Loucy (cell line): ENCODE results near the gene RHOH.

Source experiments
- H2AFZ ChIP-seq: fragments of 200-600 bp; sonication (generic); 2 replicates; pipeline ENCODE4 v1.6.0; 2016; ENCODE audit warnings: antibody characterized with exemption, mild to moderate bottlenecking, low read length, moderate library complexity
- H3F3A ChIP-seq: fragments of 200-600 bp; 2 replicates; pipeline ENCODE4 v1.6.0; 2016; ENCODE audit warnings: antibody characterized with exemption, low read depth, mild to moderate bottlenecking
- H3K27me3 ChIP-seq: fragments of 200-600 bp; sonication (generic); 2 replicates; pipeline ENCODE4 v1.6.1; 2014; ENCODE audit warnings: low read length, mild to moderate bottlenecking; ENCODE audit not compliant: insufficient read depth, poor library complexity, severe bottlenecking
- H3K36me3 ChIP-seq: fragments of 200-600 bp; sonication (generic); 2 replicates; pipeline ENCODE4 v1.6.1; 2016; ENCODE audit warnings: low read length; ENCODE audit not compliant: insufficient read depth
- H3K4me1 ChIP-seq: fragments of 200-600 bp; sonication (generic); 2 replicates; pipeline ENCODE4 v1.5.1; 2014; ENCODE audit warnings: low read length, mild to moderate bottlenecking; ENCODE audit not compliant: insufficient read depth, poor library complexity, severe bottlenecking
- H3K4me2 ChIP-seq: fragments of 200-600 bp; sonication (generic); 2 replicates; pipeline ENCODE4 v1.6.0; 2014; ENCODE audit warnings: antibody characterized with exemption, low read length, low read depth, mild to moderate bottlenecking; ENCODE audit not compliant: poor library complexity, severe bottlenecking
- H3K4me3 ChIP-seq: fragments of 200-600 bp; sonication (generic); 2 replicates; pipeline ENCODE4 v1.5.1; 2014; ENCODE audit warnings: low read length, mild to moderate bottlenecking, mixed read lengths; ENCODE audit not compliant: poor library complexity, severe bottlenecking
- H3K79me2 ChIP-seq: fragments of 200-600 bp; sonication (generic); 2 replicates; pipeline ENCODE4 v1.6.1; 2014; ENCODE audit warnings: low read length; ENCODE audit not compliant: insufficient read depth
- H3K9ac ChIP-seq: fragments of 200-600 bp; sonication (generic); 2 replicates; pipeline ENCODE4 v1.6.0; 2014; ENCODE audit warnings: mild to moderate bottlenecking, low read depth, low read length, moderate library complexity; ENCODE audit not compliant: poor library complexity, severe bottlenecking
- H3K9me2 ChIP-seq: fragments of 200-600 bp; sonication (generic); replicated peaks from 2 replicates; pipeline ENCODE4 v1.6.1; 2016; ENCODE audit warnings: low read depth, low read length, mixed read lengths
- H3K9me3 ChIP-seq: fragments of 200-600 bp; sonication (generic); 2 replicates; pipeline ENCODE4 v1.6.1; 2014; ENCODE audit warnings: mild to moderate bottlenecking, antibody characterized with exemption, low read length, low read depth; ENCODE audit not compliant: insufficient read depth
- H4K20me1 ChIP-seq: fragments of 200-600 bp; sonication (generic); 2 replicates; pipeline ENCODE4 v1.6.0; 2014; ENCODE audit warnings: antibody characterized with exemption, low read length, mild to moderate bottlenecking; ENCODE audit not compliant: insufficient read depth, poor library complexity, severe bottlenecking
- EZH2phosphoT487 ChIP-seq: fragments of 200-600 bp; IDR thresholded peaks from 2 replicates; pipeline ENCODE4 v1.6.1; 2018; ENCODE audit warnings: antibody characterized with exemption, mild to moderate bottlenecking, moderate library complexity, borderline replicate concordance
- TF ChIP-seq, protein P1 (sequence below): fragments of 200-600 bp; sonication (generic); conservative IDR thresholded peaks from 2 replicates; pipeline ENCODE4 v1.5.1; 2014; ENCODE audit warnings: mild to moderate bottlenecking, antibody characterized with exemption, low read length

RHOH gene

GRCh38 chr4:40176602-40177001 is 20.2 kb upstream of the RHOH start:
- H3K9ac ChIP-seq = no peak overlapping the region
- no peak for TF ChIP-seq EZH2phosphoT487
- TF ChIP-seq, protein P1, sequence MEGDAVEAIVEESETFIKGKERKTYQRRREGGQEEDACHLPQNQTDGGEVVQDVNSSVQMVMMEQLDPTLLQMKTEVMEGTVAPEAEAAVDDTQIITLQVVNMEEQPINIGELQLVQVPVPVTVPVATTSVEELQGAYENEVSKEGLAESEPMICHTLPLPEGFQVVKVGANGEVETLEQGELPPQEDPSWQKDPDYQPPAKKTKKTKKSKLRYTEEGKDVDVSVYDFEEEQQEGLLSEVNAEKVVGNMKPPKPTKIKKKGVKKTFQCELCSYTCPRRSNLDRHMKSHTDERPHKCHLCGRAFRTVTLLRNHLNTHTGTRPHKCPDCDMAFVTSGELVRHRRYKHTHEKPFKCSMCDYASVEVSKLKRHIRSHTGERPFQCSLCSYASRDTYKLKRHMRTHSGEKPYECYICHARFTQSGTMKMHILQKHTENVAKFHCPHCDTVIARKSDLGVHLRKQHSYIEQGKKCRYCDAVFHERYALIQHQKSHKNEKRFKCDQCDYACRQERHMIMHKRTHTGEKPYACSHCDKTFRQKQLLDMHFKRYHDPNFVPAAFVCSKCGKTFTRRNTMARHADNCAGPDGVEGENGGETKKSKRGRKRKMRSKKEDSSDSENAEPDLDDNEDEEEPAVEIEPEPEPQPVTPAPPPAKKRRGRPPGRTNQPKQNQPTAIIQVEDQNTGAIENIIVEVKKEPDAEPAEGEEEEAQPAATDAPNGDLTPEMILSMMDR = no peak
- H3K9me2 ChIP-seq = no peaks in the 10 kb centered on the region
- no peaks in the 10 kb centered on the region for H3F3A ChIP-seq
- H3K4me2 ChIP-seq = no peak overlapping the region
- no peaks in the 10 kb centered on the region for H3K9me3 ChIP-seq
- H3K4me1 ChIP-seq = peaks cover 9% of the 10 kb centered on the region
- no peaks in the 10 kb centered on the region for H3K36me3 ChIP-seq
- H3K79me2 ChIP-seq = no peaks in the 10 kb centered on the region
- H2AFZ ChIP-seq = no peak overlapping the region
- H3K27me3 ChIP-seq = no peaks in the 10 kb centered on the region
- no peaks in the 10 kb centered on the region for H4K20me1 ChIP-seq
- H3K4me3 ChIP-seq = no peak overlapping the region

DNA sequence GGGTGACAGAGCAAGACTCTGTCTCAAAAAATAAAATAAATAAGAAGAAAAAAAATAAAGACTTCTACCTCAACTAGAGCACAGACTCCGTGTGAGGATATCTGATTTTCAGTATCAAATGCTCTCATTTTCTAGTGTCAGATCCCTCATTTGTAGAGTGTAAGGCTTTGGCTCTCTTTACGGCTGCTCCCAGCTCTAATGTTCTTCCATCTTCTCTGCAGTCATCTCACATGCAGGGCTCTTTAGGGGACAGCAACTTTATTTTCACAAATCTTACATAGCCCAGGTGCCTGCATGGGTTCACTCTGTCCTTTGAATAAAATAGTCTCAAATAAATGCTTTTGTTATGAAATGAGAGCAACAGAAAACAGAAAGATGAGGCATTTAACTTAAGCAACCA is 19.2 kb upstream of the RHOH start:
- H3K9me2 ChIP-seq = no peaks in the 10 kb centered on the region
- H3K27me3 ChIP-seq = no peaks in the 10 kb centered on the region
- H3K4me2 ChIP-seq = no peak overlapping the region
- H3K36me3 ChIP-seq = no peaks in the 10 kb centered on the region
- no peak for TF ChIP-seq EZH2phosphoT487
- TF ChIP-seq, protein P1 = no peak
- no peaks in the 10 kb centered on the region for H3K79me2 ChIP-seq
- H3K4me1 ChIP-seq = peaks cover 14% of the 10 kb centered on the region
- no peak overlapping the region for H3K9ac ChIP-seq
- no peak overlapping the region for H3K4me3 ChIP-seq
- H2AFZ ChIP-seq = no peak overlapping the region
- H3K9me3 ChIP-seq = no peaks in the 10 kb centered on the region
- no peaks in the 10 kb centered on the region for H3F3A ChIP-seq
- H4K20me1 ChIP-seq = no peaks in the 10 kb centered on the region

DNA sequence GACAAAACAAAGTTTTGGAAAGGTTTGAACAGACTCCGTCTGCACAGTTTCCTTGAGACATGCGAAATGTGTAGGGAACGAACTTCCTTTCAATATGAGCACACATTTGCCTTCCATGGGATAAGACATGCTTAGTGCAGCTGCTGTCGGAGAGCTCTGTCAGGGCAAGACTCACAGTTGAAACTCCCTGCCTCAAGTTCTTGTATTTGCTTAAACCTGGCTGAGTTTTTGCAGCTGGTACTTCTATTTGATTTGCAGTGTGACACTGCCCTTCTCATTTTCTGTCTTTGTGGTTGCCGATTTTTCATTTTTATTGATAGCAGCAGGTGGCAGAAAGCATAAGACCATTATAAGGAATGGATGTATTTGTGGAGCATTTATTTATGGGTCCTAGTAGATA is 18.2 kb upstream of the RHOH start:
- H3K4me3 ChIP-seq = no peak overlapping the region
- H3K4me2 ChIP-seq = no peak overlapping the region
- H3K9me3 ChIP-seq = no peaks in the 10 kb centered on the region
- no peaks in the 10 kb centered on the region for H4K20me1 ChIP-seq
- H3K4me1 ChIP-seq = peaks cover 14% of the 10 kb centered on the region
- no peaks in the 10 kb centered on the region for H3K79me2 ChIP-seq
- no peak for TF ChIP-seq EZH2phosphoT487
- TF ChIP-seq, protein P1 = no peak
- H3K36me3 ChIP-seq = no peaks in the 10 kb centered on the region
- no peaks in the 10 kb centered on the region for H3F3A ChIP-seq
- H2AFZ ChIP-seq = no peak overlapping the region
- H3K27me3 ChIP-seq = no peaks in the 10 kb centered on the region
- H3K9ac ChIP-seq = no peak overlapping the region
- H3K9me2 ChIP-seq = no peaks in the 10 kb centered on the region
